WTC11 (cell line): ENCODE data around the gene LHX5. TPM values are rescaled to one million over a fixed set of nuclear protein-coding genes. Genes with fewer than 3 reads are reported as not detected.

Experiments
- ATF1 ChIP-seq: sonication (generic); formaldehyde crosslinking; IDR thresholded peaks from 2 replicates; pipeline ENCODE4 v1.8.1; 2023; ENCODE audit warnings: mild to moderate bottlenecking, moderate library complexity, missing genetic modification reagents
- ATF2 ChIP-seq: sonication (generic); formaldehyde crosslinking; IDR thresholded peaks from 2 replicates; pipeline ENCODE4 v1.8.1; 2022; ENCODE audit warnings: low read depth, missing genetic modification reagents, borderline replicate concordance
- CBFB ChIP-seq: sonication (generic); formaldehyde crosslinking; IDR thresholded peaks from 2 replicates; pipeline ENCODE4 v1.8.1; 2022; ENCODE audit warnings: mild to moderate bottlenecking, low read depth, missing genetic modification reagents
- E2F1 ChIP-seq: sonication (generic); formaldehyde crosslinking; IDR thresholded peaks from 2 replicates; pipeline ENCODE4 v1.8.0; 2022; ENCODE audit warnings: mild to moderate bottlenecking, missing genetic modification reagents
- FOXK1 ChIP-seq: sonication (generic); formaldehyde crosslinking; IDR thresholded peaks from 2 replicates; pipeline ENCODE4 v1.8.0; 2022; ENCODE audit warnings: mild to moderate bottlenecking, moderate library complexity, missing genetic modification reagents
- HMGXB4 ChIP-seq: sonication (generic); formaldehyde crosslinking; IDR thresholded peaks from 2 replicates; pipeline ENCODE4 v1.8.1; 2023; ENCODE audit warnings: mild to moderate bottlenecking, moderate library complexity, missing genetic modification reagents
- IRF1 ChIP-seq: sonication (generic); formaldehyde crosslinking; IDR thresholded peaks from 2 replicates; pipeline ENCODE4 v1.8.0; 2023; ENCODE audit warnings: missing genetic modification reagents
- KAT7 ChIP-seq: sonication (generic); formaldehyde crosslinking; IDR thresholded peaks from 2 replicates; pipeline ENCODE4 v1.8.1; 2023; ENCODE audit warnings: missing genetic modification reagents, mild to moderate bottlenecking, borderline replicate concordance
- NR2C2 ChIP-seq: sonication (generic); formaldehyde crosslinking; IDR thresholded peaks from 2 replicates; pipeline ENCODE4 v1.8.0; 2022; ENCODE audit warnings: mild to moderate bottlenecking, missing genetic modification reagents
- OVOL2 ChIP-seq: fragments of 250-450 bp; sonication (Bioruptor Pico); IDR thresholded peaks from 2 replicates; pipeline ENCODE4 v1.9.0; 2021; ENCODE audit warnings: mild to moderate bottlenecking, borderline replicate concordance
- RELA ChIP-seq: sonication (generic); formaldehyde crosslinking; IDR thresholded peaks from 2 replicates; pipeline ENCODE4 v1.8.1; 2022; ENCODE audit warnings: missing genetic modification reagents, mild to moderate bottlenecking, borderline replicate concordance
- RORB ChIP-seq: fragments of 250-450 bp; sonication (Bioruptor Pico); IDR thresholded peaks from 2 replicates; pipeline ENCODE4 v1.9.0; 2021; ENCODE audit warnings: mild to moderate bottlenecking
- SMAD3 ChIP-seq: sonication (generic); formaldehyde crosslinking; IDR thresholded peaks from 2 replicates; pipeline ENCODE4 v1.8.0; 2022; ENCODE audit warnings: missing genetic modification reagents, mild to moderate bottlenecking, borderline replicate concordance
- SP1 ChIP-seq: sonication (generic); formaldehyde crosslinking; conservative IDR thresholded peaks from 2 replicates; pipeline ENCODE4 v1.8.1; 2022; ENCODE audit warnings: missing genetic modification reagents
- TEAD1 ChIP-seq: sonication (generic); formaldehyde crosslinking; IDR thresholded peaks from 2 replicates; pipeline ENCODE4 v1.8.0; 2022; ENCODE audit warnings: mild to moderate bottlenecking, missing genetic modification reagents
- TP53 ChIP-seq: sonication (generic); formaldehyde crosslinking; IDR thresholded peaks from 2 replicates; pipeline ENCODE4 v1.8.1; 2023; ENCODE audit warnings: mild to moderate bottlenecking, missing genetic modification reagents
- USF1 ChIP-seq: sonication (generic); formaldehyde crosslinking; IDR thresholded peaks from 2 replicates; pipeline ENCODE4 v1.8.0; 2022; ENCODE audit warnings: mild to moderate bottlenecking, missing genetic modification reagents
- ZNF219 ChIP-seq: sonication (generic); formaldehyde crosslinking; IDR thresholded peaks from 2 replicates; pipeline ENCODE4 v1.8.0; 2023; ENCODE audit warnings: missing genetic modification reagents, mild to moderate bottlenecking, borderline replicate concordance
- ZNF232 ChIP-seq: sonication (generic); formaldehyde crosslinking; IDR thresholded peaks from 2 replicates; pipeline ENCODE4 v1.8.0; 2022; ENCODE audit warnings: mild to moderate bottlenecking, missing genetic modification reagents
- ZNF416 ChIP-seq: fragments of 250-450 bp; sonication (Bioruptor Pico); IDR thresholded peaks from 2 replicates; pipeline ENCODE4 v1.9.0; 2021; ENCODE audit warnings: mild to moderate bottlenecking, inconsistent platforms
- ZNF425 ChIP-seq: fragments of 250-450 bp; sonication (Bioruptor Pico); conservative IDR thresholded peaks from 2 replicates; pipeline ENCODE4 v1.9.0; 2021; ENCODE audit warnings: mild to moderate bottlenecking
- total RNA-seq: library from RNA; stranded (reverse); gene quantifications from 3 replicates; pipeline ENCODE4 v1.2.3, GENCODE V29; 2021

LHX5 gene
- total RNA-seq, 1 experiment from 2014 or later: 3.0 TPM

- TF ChIP-seq CBFB (CRISPR knock-in tag) (0 out of 2 replicates have a peak, but pooled peaks have one; percentile 31), IRF1 (CRISPR knock-in tag) (peak; percentile 70; the same call in 1 of the 2 replicates), KAT7 (CRISPR knock-in tag) (0 out of 2 replicates have a peak, but pooled peaks have one; percentile 61), E2F1 (peak; percentile 74; the same call in 1 of the 2 replicates), USF1 (CRISPR knock-in tag) (peak; percentile 77; the same call in 1 of the 2 replicates), ZNF219 (peak; percentile 91; the same call in 1 of the 2 replicates), ATF1 (CRISPR knock-in tag) (no peak; the same call in 1 of the 2 replicates), NR2C2 (0 out of 2 replicates have a peak, but pooled peaks have one; percentile 34), ZNF232 (CRISPR knock-in tag) (no peak; the same call in 1 of the 2 replicates), HMGXB4 (no peak), OVOL2 (CRISPR knock-in tag) (no peak), RORB (CRISPR knock-in tag) (no peak), ZNF425 (CRISPR knock-in tag) (no peak), TP53 (CRISPR knock-in tag) (peak; percentile 95), ATF2 (CRISPR knock-in tag) (no peak), SP1 (0 out of 2 replicates have a peak, but pooled peaks have one; percentile 33), ZNF416 (CRISPR knock-in tag) (no peak), RELA (CRISPR knock-in tag) (0 out of 2 replicates have a peak, but pooled peaks have one; percentile 30), FOXK1 (CRISPR knock-in tag) (peak; percentile 67; the same call in 1 of the 2 replicates), TEAD1 (CRISPR knock-in tag) (peak; percentile 88; the same call in 1 of the 2 replicates), SMAD3 (CRISPR knock-in tag) (peak; percentile 53; the same call in 1 of the 2 replicates)
Observed at GRCh38 chr12:113479590-113480335, 8.1 kb upstream of the LHX5 start (continued).
